GM19372 (cell line): ENCODE results near the gene KREMEN1.

Source experiments
- ATAC-seq: cut with Tn5 transposase; IDR thresholded peaks from one replicate; pipeline ENCODE4 v1.9.1; 2021; ENCODE audit warnings: mild to moderate bottlenecking, low read depth, moderate library complexity; ENCODE audit not compliant: unreplicated experiment

The KREMEN1 gene

GRCh38 chr22:29124777-29125442, 52.1 kb downstream of the KREMEN1 start:
- no peak for ATAC-seq

- no peak for ATAC-seq
Measured at GRCh38 chr22:29125443-29125778, 52.6 kb downstream of the KREMEN1 start.

- no peak for ATAC-seq
Measured at GRCh38 chr22:29125844-29126243, 53.0 kb downstream of the KREMEN1 start.

- no peak for ATAC-seq
Measured at GRCh38 chr22:29126670-29127395, 54.0 kb downstream of the KREMEN1 start.

- no peak for ATAC-seq
Measured at GRCh38 chr22:29128891-29129807, 56.3 kb downstream of the KREMEN1 start.

- ATAC-seq = no peak
Measured at GRCh38 chr22:29129808-29130140, 56.9 kb downstream of the KREMEN1 start.

- no peak for ATAC-seq
Measured at GRCh38 chr22:29130476-29130875, 57.6 kb downstream of the KREMEN1 start.

- no peak for ATAC-seq
Measured at GRCh38 chr22:29133603-29134133, 60.8 kb downstream of the KREMEN1 start.

- ATAC-seq = no peak
Measured at GRCh38 chr22:29134448-29134847, 61.6 kb downstream of the KREMEN1 start.

GRCh38 chr22:29136782-29137700, 64.2 kb downstream of the KREMEN1 start:
- no peak for ATAC-seq

- no peak for ATAC-seq
Measured at GRCh38 chr22:29138556-29139305, 65.9 kb downstream of the KREMEN1 start.

- ATAC-seq = no peak
Measured at GRCh38 chr22:29139965-29140782, 67.3 kb downstream of the KREMEN1 start.

- no peak for ATAC-seq
Measured at GRCh38 chr22:29141078-29141688, 68.3 kb downstream of the KREMEN1 start.

- no peak for ATAC-seq
Measured at GRCh38 chr22:29142116-29142515, 69.3 kb downstream of the KREMEN1 start.

GRCh38 chr22:29143941-29144785, 71.3 kb downstream of the KREMEN1 start:
- ATAC-seq = no peak

GRCh38 chr22:29144786-29145160, 71.9 kb downstream of the KREMEN1 start:
- no peak for ATAC-seq

GRCh38 chr22:29145321-29146072, 72.7 kb downstream of the KREMEN1 start:
- ATAC-seq = no peak
